Trophoblast cell (in vitro differentiated cells and primary cell): ENCODE results near the gene CSMD2.

Experiments
- DNase-seq, 2 donors: peaks; one replicate each; pipeline ENCODE4 v3.0.0-alpha.2; 2016
- H2AFZ ChIP-seq: 2 replicates; pipeline ENCODE4 v1.6.1; 2013; ENCODE audit warnings: low read length, moderate library complexity, mild to moderate bottlenecking; ENCODE audit not compliant: insufficient read depth, poor library complexity
- H2AK5ac ChIP-seq: 2 replicates; pipeline ENCODE4 v1.6.1; 2013; ENCODE audit warnings: mild to moderate bottlenecking, low read length
- H2BK120ac ChIP-seq: 2 replicates; pipeline ENCODE4 v1.6.1; 2013; ENCODE audit warnings: low read length, mild to moderate bottlenecking, moderate library complexity; ENCODE audit not compliant: insufficient read depth, poor library complexity
- H2BK12ac ChIP-seq: 2 replicates; pipeline ENCODE4 v1.6.1; 2013; ENCODE audit warnings: mild to moderate bottlenecking, low read length, moderate library complexity
- H2BK5ac ChIP-seq: 2 replicates; pipeline ENCODE4 v1.6.1; 2013; ENCODE audit warnings: low read length, low read depth, moderate library complexity, mild to moderate bottlenecking; ENCODE audit not compliant: poor library complexity
- H3K14ac ChIP-seq: 2 replicates; pipeline ENCODE4 v1.6.1; 2013; ENCODE audit warnings: mild to moderate bottlenecking, low read length
- H3K18ac ChIP-seq: 2 replicates; pipeline ENCODE4 v1.6.1; 2013; ENCODE audit warnings: mild to moderate bottlenecking, low read length
- H3K23ac ChIP-seq: 2 replicates; pipeline ENCODE4 v1.6.1; 2013; ENCODE audit warnings: low read length
- H3K27ac ChIP-seq: 2 replicates; pipeline ENCODE4 v1.5.1; 2013; ENCODE audit warnings: low read depth, mild to moderate bottlenecking, inconsistent platforms, low read length, moderate library complexity
- H3K27me3 ChIP-seq: 2 replicates; pipeline ENCODE4 v1.6.1; 2013; ENCODE audit warnings: inconsistent platforms, mild to moderate bottlenecking, low read length, moderate library complexity; ENCODE audit not compliant: insufficient read depth
- H3K36me3 ChIP-seq, 2 experiments: 1 replicate in 1 of 2; 2 replicates in 1 of 2; pipeline ENCODE4 v1.6.1; 2013; ENCODE audit warnings: low read length in 2 of 2, mild to moderate bottlenecking in 2 of 2, moderate library complexity in 1 of 2; ENCODE audit not compliant: insufficient read depth in 2 of 2, control insufficient read depth in 1 of 2
- H3K4ac ChIP-seq: 2 replicates; pipeline ENCODE4 v1.6.1; 2013; ENCODE audit warnings: low read depth, mild to moderate bottlenecking, low read length, moderate library complexity
- H3K4me1 ChIP-seq, 2 experiments: 1 replicate in 1 of 2; 2 replicates in 1 of 2; pipeline ENCODE4 v1.6.1; 2013; ENCODE audit warnings: low read length in 2 of 2, mild to moderate bottlenecking in 2 of 2, moderate library complexity in 1 of 2; ENCODE audit not compliant: insufficient read depth in 2 of 2, control insufficient read depth in 1 of 2
- H3K4me2 ChIP-seq: 2 replicates; pipeline ENCODE4 v1.6.1; 2013; ENCODE audit warnings: inconsistent platforms, mild to moderate bottlenecking, low read length, moderate library complexity
- H3K4me3 ChIP-seq: 2 replicates; pipeline ENCODE4 v1.5.1; 2013; ENCODE audit warnings: mild to moderate bottlenecking, low read depth, low read length, inconsistent platforms
- H3K79me1 ChIP-seq: one replicate; pipeline ENCODE4 v1.6.1; 2013; ENCODE audit warnings: low read length
- H3K79me2 ChIP-seq: 2 replicates; pipeline ENCODE4 v1.6.1; 2013; ENCODE audit warnings: low read length, mild to moderate bottlenecking; ENCODE audit not compliant: control insufficient read depth, insufficient read depth, poor library complexity
- H3K9ac ChIP-seq: 2 replicates; pipeline ENCODE4 v1.6.1; 2013; ENCODE audit warnings: mild to moderate bottlenecking, low read length
- H3K9me3 ChIP-seq: 2 replicates; pipeline ENCODE4 v1.6.1; 2013; ENCODE audit warnings: low read depth, mild to moderate bottlenecking, control low read depth, inconsistent platforms, low read length; ENCODE audit not compliant: insufficient read depth
- H4K12ac ChIP-seq: 2 replicates; pipeline ENCODE4 v1.6.1; 2013; ENCODE audit warnings: low read depth, mild to moderate bottlenecking, low read length, moderate library complexity
- H4K8ac ChIP-seq: 2 replicates; pipeline ENCODE4 v1.6.1; 2013; ENCODE audit warnings: low read depth, mild to moderate bottlenecking, low read length, moderate library complexity
- H4K91ac ChIP-seq: one replicate; pipeline ENCODE4 v1.6.1; 2013; ENCODE audit warnings: low read depth, mild to moderate bottlenecking, low read length, moderate library complexity
- WGBS: extraction: QIAGEN DNeasy Blood & Tissue Kit; methylation state at CpG from one replicate; pipeline ENCODE4 v1.1.7; 2013; ENCODE audit warnings: missing lambda C conversion rate; ENCODE audit not compliant: insufficient read length, insufficient coverage; ENCODE audit errors: extremely low coverage; 5-methylcytosine and 5-hydroxymethylcytosine counted together

CSMD2 gene

GRCh38 chr1:33872275-33872674, 292.8 kb downstream of the CSMD2 start:
- Histone ChIP-seq H3K4me1 (no peaks in the 10 kb centered on the region), H3K14ac (no peak overlapping the region), H3K4ac (no peak overlapping the region), H2BK5ac (no peak overlapping the region), H4K8ac (no peak overlapping the region), H2AK5ac (no peak overlapping the region), H2AFZ (no peak overlapping the region), H2BK12ac (no peak overlapping the region), H3K36me3 (no peaks in the 10 kb centered on the region), H3K4me2 (no peak overlapping the region), H3K79me2 (no peaks in the 10 kb centered on the region), H2BK120ac (no peak overlapping the region), H3K4me3 (no peak overlapping the region), H3K23ac (no peak overlapping the region), H3K27ac (no peak overlapping the region), H4K91ac (no peak overlapping the region), H3K27me3 (no peaks in the 10 kb centered on the region), H3K79me1 (no peaks in the 10 kb centered on the region), H3K18ac (no peak overlapping the region), H3K9ac (no peak overlapping the region), H3K9me3 (no peaks in the 10 kb centered on the region), H4K12ac (no peak overlapping the region)
- no peak for DNase-seq

GRCh38 chr1:33867684-33868083, 297.3 kb downstream of the CSMD2 start:
- H3K14ac ChIP-seq = no peak overlapping the region
- no peaks in the 10 kb centered on the region for H3K79me2 ChIP-seq
- no peak overlapping the region for H3K9ac ChIP-seq
- H2AK5ac ChIP-seq = no peak overlapping the region
- H4K12ac ChIP-seq = no peak overlapping the region
- no peak overlapping the region for H3K27ac ChIP-seq
- H3K27me3 ChIP-seq = no peaks in the 10 kb centered on the region
- no CpG with 5 or more reads among the region's 1 CpG for WGBS
- H3K4me2 ChIP-seq = no peak overlapping the region
- no peak for DNase-seq
- no peaks in the 10 kb centered on the region for H3K36me3 ChIP-seq
- no peak overlapping the region for H4K91ac ChIP-seq
- no peak overlapping the region for H2BK120ac ChIP-seq
- no peak overlapping the region for H3K18ac ChIP-seq
- H3K4ac ChIP-seq = no peak overlapping the region
- no peak overlapping the region for H2BK12ac ChIP-seq
- no peaks in the 10 kb centered on the region for H3K9me3 ChIP-seq
- H3K79me1 ChIP-seq = no peaks in the 10 kb centered on the region
- no peaks in the 10 kb centered on the region for H3K4me1 ChIP-seq
- no peak overlapping the region for H3K23ac ChIP-seq
- H3K4me3 ChIP-seq = no peak overlapping the region
- no peak overlapping the region for H4K8ac ChIP-seq
- no peak overlapping the region for H2BK5ac ChIP-seq
- no peak overlapping the region for H2AFZ ChIP-seq

GRCh38 chr1:33866281-33866680, 298.7 kb downstream of the CSMD2 start:
- no peak overlapping the region for H3K4ac ChIP-seq
- no peak overlapping the region for H4K91ac ChIP-seq
- no peak overlapping the region for H3K4me3 ChIP-seq
- peak; percentile 48 to 65 for DNase-seq
- H3K79me2 ChIP-seq = no peaks in the 10 kb centered on the region
- H2BK120ac ChIP-seq = no peak overlapping the region
- no peaks in the 10 kb centered on the region for H3K4me1 ChIP-seq
- no peak overlapping the region for H4K8ac ChIP-seq
- H3K9me3 ChIP-seq = no peaks in the 10 kb centered on the region
- H3K27me3 ChIP-seq = no peaks in the 10 kb centered on the region
- no peak overlapping the region for H4K12ac ChIP-seq
- H2AFZ ChIP-seq = no peak overlapping the region
- H3K4me2 ChIP-seq = no peak overlapping the region
- no peaks in the 10 kb centered on the region for H3K36me3 ChIP-seq
- H3K23ac ChIP-seq = no peak overlapping the region
- no peak overlapping the region for H3K14ac ChIP-seq
- no peak overlapping the region for H3K27ac ChIP-seq
- no peaks in the 10 kb centered on the region for H3K79me1 ChIP-seq
- H2BK5ac ChIP-seq = no peak overlapping the region
- no peak overlapping the region for H2AK5ac ChIP-seq
- WGBS = no CpG with 5 or more reads among the region's 6 CpGs
- H3K18ac ChIP-seq = no peak overlapping the region
- no peak overlapping the region for H3K9ac ChIP-seq
- H2BK12ac ChIP-seq = no peak overlapping the region

- no peak overlapping the region for H4K8ac ChIP-seq
Measured at GRCh38 chr1:33864460-33865389, 300.3 kb downstream of the CSMD2 start.

More at GRCh38 chr1:33864460-33865389, 300.3 kb downstream of the CSMD2 start:
- Histone ChIP-seq H3K79me2 (no peaks in the 10 kb centered on the region), H3K9ac (no peak overlapping the region), H3K4me3 (no peak overlapping the region), H3K4ac (no peak overlapping the region), H2BK120ac (no peak overlapping the region), H3K27me3 (no peaks in the 10 kb centered on the region), H2AK5ac (no peak overlapping the region), H4K91ac (no peak overlapping the region), H4K12ac (no peak overlapping the region), H3K27ac (no peak overlapping the region), H3K4me2 (no peak overlapping the region), H3K36me3 (no peaks in the 10 kb centered on the region), H2AFZ (no peak overlapping the region), H2BK12ac (no peak overlapping the region), H3K23ac (no peak overlapping the region), H2BK5ac (no peak overlapping the region), H3K79me1 (no peaks in the 10 kb centered on the region), H3K18ac (no peak overlapping the region), H3K14ac (no peak overlapping the region), H3K9me3 (no peaks in the 10 kb centered on the region), H3K4me1 (no peaks in the 10 kb centered on the region)
- no peak for DNase-seq
- WGBS = no CpG with 5 or more reads among the region's 14 CpGs
